Ishikawa (cell line): ENCODE data around the gene PPP2R5E.

Experiments
- CEBPB ChIP-seq: IDR thresholded peaks from 2 replicates; pipeline ENCODE4 v1.6.1; 2012
- CREB1 ChIP-seq: IDR thresholded peaks from 2 replicates; pipeline ENCODE4 v1.6.1; 2012; ENCODE audit warnings: low read depth
- EGR1 ChIP-seq: IDR thresholded peaks from 2 replicates; pipeline ENCODE4 v1.6.1; 2012
- EP300 ChIP-seq: IDR thresholded peaks from 2 replicates; pipeline ENCODE4 v1.6.1; 2012; ENCODE audit warnings: borderline replicate concordance
- FOXM1 ChIP-seq: IDR thresholded peaks from 2 replicates; pipeline ENCODE4 v1.6.1; 2012; ENCODE audit warnings: low read depth, borderline replicate concordance
- NFIC ChIP-seq: IDR thresholded peaks from 2 replicates; pipeline ENCODE4 v1.6.1; 2012
- RAD21 ChIP-seq: IDR thresholded peaks from 2 replicates; pipeline ENCODE4 v1.6.1; 2012; ENCODE audit warnings: low read depth
- REST ChIP-seq: IDR thresholded peaks from 2 replicates; pipeline ENCODE4 v1.6.1; 2012; ENCODE audit warnings: low read depth, mild to moderate bottlenecking
- TAF1 ChIP-seq: IDR thresholded peaks from 2 replicates; pipeline ENCODE4 v1.6.1; 2012; ENCODE audit warnings: low read depth, mild to moderate bottlenecking
- TCF12 ChIP-seq: IDR thresholded peaks from 2 replicates; pipeline ENCODE4 v1.6.1; 2012; ENCODE audit warnings: low read depth
- TEAD4 ChIP-seq: IDR thresholded peaks from 2 replicates; pipeline ENCODE4 v1.6.1; 2012
- YY1 ChIP-seq: IDR thresholded peaks from 2 replicates; pipeline ENCODE4 v1.6.1; 2012; ENCODE audit warnings: low read depth
- ZBTB7A ChIP-seq: IDR thresholded peaks from 2 replicates; pipeline ENCODE4 v1.6.1; 2012; ENCODE audit warnings: low read depth
- TF ChIP-seq, protein P1 (sequence below): IDR thresholded peaks from 2 replicates; pipeline ENCODE4 v1.6.1; 2012
- TF ChIP-seq, protein P2 (sequence below): IDR thresholded peaks from 2 replicates; pipeline ENCODE4 v1.6.1; 2012

The PPP2R5E gene

GRCh38 chr14:63467440-63468072, 75.6 kb downstream of the PPP2R5E start:
- TF ChIP-seq RAD21 (no peak), NFIC (no peak), FOXM1 (no peak), ZBTB7A (no peak), CREB1 (no peak), REST (no peak), EGR1 (no peak), TAF1 (no peak), TCF12 (no peak), TEAD4 (no peak), CEBPB (no peak), EP300 (no peak), YY1 (no peak)
- TF ChIP-seq, protein P1, sequence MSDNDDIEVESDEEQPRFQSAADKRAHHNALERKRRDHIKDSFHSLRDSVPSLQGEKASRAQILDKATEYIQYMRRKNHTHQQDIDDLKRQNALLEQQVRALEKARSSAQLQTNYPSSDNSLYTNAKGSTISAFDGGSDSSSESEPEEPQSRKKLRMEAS = no peak
- TF ChIP-seq, protein P2, sequence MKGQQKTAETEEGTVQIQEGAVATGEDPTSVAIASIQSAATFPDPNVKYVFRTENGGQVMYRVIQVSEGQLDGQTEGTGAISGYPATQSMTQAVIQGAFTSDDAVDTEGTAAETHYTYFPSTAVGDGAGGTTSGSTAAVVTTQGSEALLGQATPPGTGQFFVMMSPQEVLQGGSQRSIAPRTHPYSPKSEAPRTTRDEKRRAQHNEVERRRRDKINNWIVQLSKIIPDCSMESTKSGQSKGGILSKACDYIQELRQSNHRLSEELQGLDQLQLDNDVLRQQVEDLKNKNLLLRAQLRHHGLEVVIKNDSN = no peak

DNA sequence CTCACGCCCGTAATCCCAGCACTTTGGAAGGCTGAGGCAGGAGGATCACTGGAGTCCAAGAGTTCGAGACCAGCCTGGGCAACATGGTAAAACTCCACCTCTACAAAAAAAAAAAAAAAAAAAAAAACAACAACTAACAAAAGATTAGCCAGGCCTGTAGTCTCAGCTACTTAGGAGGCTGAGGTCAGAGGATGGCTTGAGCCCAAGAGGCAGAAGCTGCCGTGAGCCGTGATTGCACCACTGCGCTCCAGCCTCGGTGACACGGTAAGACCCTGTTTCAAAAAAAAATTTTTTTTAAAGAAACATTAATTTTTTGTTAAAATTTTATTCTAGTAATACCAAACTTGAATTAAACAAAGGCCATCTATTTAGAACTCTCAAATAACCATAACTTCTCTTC, 77.8 kb downstream of the PPP2R5E start:
- TF ChIP-seq RAD21 (no peak), CREB1 (no peak), ZBTB7A (no peak), YY1 (no peak), FOXM1 (no peak), TEAD4 (no peak), EGR1 (no peak), TCF12 (no peak), REST (no peak), EP300 (no peak), CEBPB (no peak), NFIC (no peak), TAF1 (no peak)
- TF ChIP-seq, protein P2 = no peak
- TF ChIP-seq, protein P1 = no peak

GRCh38 chr14:63460680-63461369, 82.4 kb downstream of the PPP2R5E start:
- TF ChIP-seq ZBTB7A = no peak
- no peak for TF ChIP-seq YY1
- TF ChIP-seq, protein P2 = no peak
- no peak for TF ChIP-seq TCF12
- TF ChIP-seq RAD21 = no peak
- TF ChIP-seq EP300 = no peak
- no peak for TF ChIP-seq NFIC
- TF ChIP-seq TEAD4 = no peak
- TF ChIP-seq FOXM1 = no peak
- TF ChIP-seq, protein P1 = no peak
- TF ChIP-seq CREB1 = no peak
- TF ChIP-seq EGR1 = no peak
- no peak for TF ChIP-seq REST
- TF ChIP-seq TAF1 = no peak
- no peak for TF ChIP-seq CEBPB
